Astrocyte of the spinal cord (primary cell): ENCODE measurements around the gene TRAK1.
A peak's percentile ranks its signal among the peaks of the same experiment; 100 is the strongest.

ENCODE experiments used
- DNase-seq: peaks from one replicate; pipeline ENCODE4 v3.0.0; 2011; ENCODE audit warnings: low read depth, low spot score
- H3K4me3 ChIP-seq: 2 replicates; pipeline ENCODE4 v1.5.1; 2011; ENCODE audit warnings: low read depth, mild to moderate bottlenecking, low read length, moderate library complexity
- CTCF ChIP-seq: IDR thresholded peaks from 2 replicates; pipeline ENCODE4 v1.5.1; 2012; ENCODE audit warnings: low read depth, mild to moderate bottlenecking, low read length, inconsistent platforms
- in situ Hi-C: cut with HindIII; loops from 2 replicates; pipeline ENCODE4 v1.10.0; 2017; ENCODE audit warnings: low sequenced_read_pairs

Gene TRAK1

GRCh38 chr3:42183991-42184632, 93.0 kb downstream of the TRAK1 start:
- no peak overlapping the region for H3K4me3 ChIP-seq
- no peak for TF ChIP-seq CTCF
- in situ Hi-C loops, result no loop called here
- no peak for DNase-seq

- in situ Hi-C loops, result no loop called here
- DNase-seq, result no peak
- TF ChIP-seq CTCF, result no peak
These were observed 93.7 kb downstream of the TRAK1 start for GRCh38 chr3:42184651-42185443.

GRCh38 chr3:42187936-42188335, 96.8 kb downstream of the TRAK1 start:
- H3K4me3 ChIP-seq, result no peak overlapping the region
- TF ChIP-seq CTCF, result no peak
- in situ Hi-C loops, result no loop called here

More at GRCh38 chr3:42184651-42185443, 93.7 kb downstream of the TRAK1 start:
- H3K4me3 ChIP-seq, result no peak overlapping the region

GRCh38 chr3:42188376-42188775, 97.2 kb downstream of the TRAK1 start:
- in situ Hi-C loops, result no loop called here
- no peak for TF ChIP-seq CTCF
- H3K4me3 ChIP-seq, result no peak overlapping the region
- no peak for DNase-seq

More at GRCh38 chr3:42187936-42188335, 96.8 kb downstream of the TRAK1 start:
- no peak for DNase-seq

- no peak for TF ChIP-seq CTCF
- DNase-seq, result no peak
- H3K4me3 ChIP-seq, result no peak overlapping the region
- in situ Hi-C loops, result no loop called here
These were observed 97.9 kb downstream of the TRAK1 start for GRCh38 chr3:42189001-42189460.

- TF ChIP-seq CTCF, result no peak
- H3K4me3 ChIP-seq, result no peak overlapping the region
- in situ Hi-C loops, result no loop called here
- peak; percentile 36 for DNase-seq
These were observed 98.6 kb downstream of the TRAK1 start for GRCh38 chr3:42189736-42190135.
